HG03095 (cell line): ENCODE measurements around the gene PVALEF.

Experiments used
- ATAC-seq: cut with Tn5 transposase; IDR thresholded peaks from one replicate; pipeline ENCODE4 v1.9.1; 2021; ENCODE audit warnings: moderate library complexity; ENCODE audit not compliant: unreplicated experiment

PVALEF gene

GRCh38 chr17:81231766-81232581 lies 66.7 kb downstream of the PVALEF start:
- ATAC-seq, result no peak
